HG03521 (cell line): ENCODE measurements around the gene SNX30.
"Not testable (repeated sequence)": the region's sequence is repeated elsewhere in the genome, so short reads cannot be mapped to it uniquely, and the experiment has no call there.

Experiments used
- ATAC-seq: cut with Tn5 transposase; IDR thresholded peaks from one replicate; pipeline ENCODE4 v1.9.1; 2021; ENCODE audit warnings: mild to moderate bottlenecking, moderate library complexity; ENCODE audit not compliant: unreplicated experiment

Gene SNX30, protein sequence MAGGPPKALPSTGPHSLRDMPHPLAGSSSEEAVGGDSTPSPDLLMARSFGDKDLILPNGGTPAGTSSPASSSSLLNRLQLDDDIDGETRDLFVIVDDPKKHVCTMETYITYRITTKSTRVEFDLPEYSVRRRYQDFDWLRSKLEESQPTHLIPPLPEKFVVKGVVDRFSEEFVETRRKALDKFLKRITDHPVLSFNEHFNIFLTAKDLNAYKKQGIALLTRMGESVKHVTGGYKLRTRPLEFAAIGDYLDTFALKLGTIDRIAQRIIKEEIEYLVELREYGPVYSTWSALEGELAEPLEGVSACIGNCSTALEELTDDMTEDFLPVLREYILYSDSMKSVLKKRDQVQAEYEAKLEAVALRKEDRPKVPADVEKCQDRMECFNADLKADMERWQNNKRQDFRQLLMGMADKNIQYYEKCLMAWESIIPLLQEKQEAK

DNA sequence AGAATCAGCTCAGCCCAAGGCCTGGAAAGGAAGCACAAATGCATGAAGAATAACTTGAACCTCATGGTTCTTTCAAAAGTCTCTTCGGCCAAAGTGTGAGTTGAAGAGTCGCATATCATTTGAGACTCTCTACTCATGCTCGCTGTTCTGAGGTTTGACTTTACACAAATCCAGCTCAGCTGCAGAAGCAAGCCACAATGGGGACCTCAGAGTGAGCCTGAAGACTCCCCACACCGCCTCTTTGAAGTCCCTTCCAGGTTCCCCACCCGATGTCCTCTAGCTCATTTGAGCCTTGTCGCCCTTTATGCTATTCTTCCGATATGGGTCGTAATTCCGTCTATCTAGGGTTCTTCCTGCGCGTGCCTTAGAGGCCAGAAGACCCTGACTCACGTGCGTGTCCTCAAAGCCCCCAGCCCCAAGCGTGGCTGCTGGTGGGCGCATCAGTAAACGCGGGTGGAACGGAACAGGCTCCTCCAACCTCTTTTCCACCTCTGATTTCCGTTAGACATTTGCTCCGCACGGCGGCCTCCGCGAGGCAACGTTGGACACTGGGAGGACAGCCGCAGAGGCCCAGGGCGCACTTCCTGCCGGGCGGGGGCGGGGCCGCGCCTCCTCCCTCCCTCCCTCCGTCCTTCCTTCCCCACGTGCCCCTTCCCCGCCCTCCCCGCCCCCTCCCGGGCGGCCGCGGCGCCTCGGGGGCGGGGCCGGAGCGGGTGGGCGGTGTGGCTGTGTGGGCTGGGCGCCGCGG is at the start of gene SNX30:
Gene SNX30 (plus strand): TSS at position 745 of the 748 bp plus-strand sequence. CDS start 242 bp downstream, outside the sequence.
- peak; percentile 79 for ATAC-seq

DNA sequence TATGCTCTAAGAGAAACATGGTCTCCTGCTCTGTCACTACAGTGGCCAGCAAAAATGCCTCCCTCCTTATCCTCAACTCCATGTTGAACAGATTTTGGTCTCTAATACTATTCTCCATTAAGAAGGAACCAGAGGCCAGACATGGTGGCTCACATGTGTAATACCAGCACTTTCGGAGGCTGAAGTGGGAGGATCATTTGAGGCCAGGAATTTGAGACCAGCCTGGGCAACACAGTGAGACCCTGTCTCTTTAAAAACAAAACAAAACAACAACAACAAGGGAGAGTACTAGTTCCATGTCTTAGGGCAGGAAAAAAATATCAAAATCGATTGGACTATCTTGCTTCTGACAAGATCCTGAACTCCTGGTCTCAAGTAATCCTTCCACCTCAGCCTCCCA is 47.3 kb upstream of the SNX30 start:
- no peak for ATAC-seq

DNA sequence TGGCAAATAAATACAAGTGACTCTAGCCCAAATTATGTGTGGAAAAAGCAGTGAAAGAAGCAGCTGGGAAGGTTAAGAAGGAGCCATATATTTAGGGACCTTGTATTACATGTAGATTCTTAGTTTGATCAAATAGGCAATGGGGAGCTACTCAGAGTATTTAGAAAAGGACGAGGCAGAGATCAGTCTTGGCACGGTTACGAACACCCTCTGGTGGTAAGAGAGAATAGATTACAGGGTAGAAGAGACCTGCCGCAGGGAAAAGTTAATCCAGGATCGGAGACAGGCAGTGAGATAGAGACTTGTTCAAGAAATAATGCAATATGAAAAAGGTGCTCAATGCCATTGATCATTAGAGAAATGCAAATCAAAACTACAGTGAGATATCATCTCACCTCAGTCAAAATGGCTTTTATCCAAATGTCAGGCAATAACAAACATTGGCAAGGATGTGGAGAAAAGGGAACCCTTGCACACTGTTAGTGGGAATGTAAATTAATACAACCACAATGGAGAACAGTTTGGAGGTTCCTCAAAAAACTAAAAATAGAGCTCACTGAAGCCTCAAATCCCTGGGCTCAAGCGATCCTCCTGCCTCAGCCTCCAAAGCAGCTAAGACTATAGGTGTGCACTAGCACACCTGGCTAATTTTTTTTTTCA is 44.7 kb upstream of the SNX30 start:
- no peak for ATAC-seq

DNA sequence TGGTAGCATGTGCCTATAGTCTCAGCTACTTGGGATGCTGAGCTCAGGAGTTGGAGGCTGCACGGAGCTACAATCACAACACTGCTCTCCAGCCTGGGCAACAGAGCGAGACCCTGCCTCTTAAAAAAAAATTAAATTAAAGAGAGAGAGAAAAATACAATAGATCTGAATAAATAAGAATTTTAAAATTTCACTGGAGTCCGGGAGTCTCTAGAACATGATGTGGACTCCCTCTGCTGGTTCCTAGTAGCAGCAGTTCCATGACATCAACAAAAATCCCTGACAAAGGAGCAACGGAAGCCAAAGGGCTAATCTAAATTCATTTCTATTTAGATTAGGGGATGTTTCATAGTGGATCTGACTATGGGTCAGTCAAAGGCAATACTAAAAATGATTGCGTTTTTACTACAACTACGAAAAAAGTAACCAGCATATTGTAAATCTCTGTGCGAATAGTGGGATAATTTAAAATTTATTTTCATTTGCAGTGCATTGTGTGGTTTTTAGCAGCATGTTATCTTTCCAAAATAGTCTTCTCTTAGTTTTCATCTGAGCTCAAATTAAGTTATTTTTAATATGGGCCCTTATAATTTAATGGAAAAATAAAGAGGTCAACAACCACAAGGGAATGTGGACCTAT is 39.4 kb upstream of the SNX30 start:
- ATAC-seq = no peak

DNA sequence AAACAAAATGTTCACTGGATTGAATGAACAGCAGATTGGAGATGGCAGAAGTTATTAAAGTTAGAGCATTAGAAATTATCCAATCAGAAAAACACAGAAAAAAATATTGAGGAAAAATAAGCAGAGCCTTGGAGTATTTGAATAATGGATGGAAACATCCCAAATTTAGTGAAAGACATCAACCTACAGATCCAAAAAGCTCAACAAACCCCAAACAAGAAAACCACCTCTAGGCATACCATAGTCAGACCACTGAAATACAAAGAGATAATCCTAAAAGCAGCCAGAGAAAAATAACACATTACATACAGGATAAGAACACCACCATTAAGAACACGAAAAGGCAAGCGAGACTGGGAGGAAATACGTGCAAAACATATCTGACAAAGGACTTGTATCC is 37.9 kb upstream of the SNX30 start:
- no peak for ATAC-seq

DNA sequence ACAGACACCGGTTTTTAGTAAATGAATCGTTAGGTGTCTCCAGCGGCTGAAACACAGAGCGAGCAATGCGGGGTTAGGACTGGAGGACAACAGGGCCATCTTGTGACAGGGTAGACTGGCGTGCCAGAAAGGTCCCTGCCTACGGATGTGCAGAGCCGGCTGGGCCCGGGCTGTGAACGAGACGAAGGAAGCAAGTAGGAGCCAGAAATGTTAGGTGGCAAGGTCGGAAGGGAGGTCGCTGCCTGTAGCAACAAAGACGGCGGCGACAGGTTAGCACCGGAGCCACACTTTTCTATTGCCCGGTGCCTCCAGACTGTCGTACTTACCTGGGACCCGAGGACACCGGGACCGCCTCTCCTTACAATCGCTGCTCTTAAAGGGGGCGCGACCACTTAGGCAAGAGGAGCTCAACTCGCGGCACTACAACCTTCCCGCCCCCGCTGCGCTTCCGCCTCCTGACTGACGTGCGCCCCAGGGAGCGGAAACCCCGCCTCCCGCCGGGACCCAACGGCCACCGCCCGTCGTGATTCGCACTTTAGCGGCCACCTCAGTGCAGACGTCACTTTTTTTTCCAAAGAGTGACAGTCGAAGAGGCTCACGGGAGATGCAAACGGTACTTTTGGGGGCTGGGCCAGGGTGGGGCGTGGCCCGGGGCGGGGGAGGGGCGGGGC is 32.8 kb upstream of the SNX30 start, which contains the start of gene INIP:
Gene INIP (minus strand): TSS at position 457 of the 671 bp plus-strand sequence. CDS start 1,632 bp downstream, outside the sequence.
- peak; percentile 97 for ATAC-seq

DNA sequence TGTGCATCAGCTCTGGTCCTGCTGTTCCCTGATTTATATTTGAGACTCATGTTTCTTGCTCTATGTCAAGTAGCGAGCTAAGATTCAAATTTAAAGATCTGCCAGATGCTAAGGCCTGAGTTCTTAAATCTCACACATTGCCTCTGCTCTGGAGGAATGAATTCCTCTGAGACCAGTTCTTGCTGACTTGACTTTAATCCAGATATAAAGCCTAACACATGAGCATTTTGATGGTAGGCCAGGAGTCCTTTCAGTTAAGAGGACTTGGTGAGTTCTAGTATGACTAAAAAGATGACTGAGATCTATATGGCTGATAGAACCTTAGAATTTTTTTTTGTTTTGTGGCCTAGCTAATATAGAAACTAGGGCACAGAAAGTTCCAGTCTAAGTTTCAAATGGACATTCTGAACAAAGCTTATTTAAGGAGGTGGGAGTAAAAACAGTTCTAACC is 31.3 kb upstream of the SNX30 start:
- no peak for ATAC-seq

DNA sequence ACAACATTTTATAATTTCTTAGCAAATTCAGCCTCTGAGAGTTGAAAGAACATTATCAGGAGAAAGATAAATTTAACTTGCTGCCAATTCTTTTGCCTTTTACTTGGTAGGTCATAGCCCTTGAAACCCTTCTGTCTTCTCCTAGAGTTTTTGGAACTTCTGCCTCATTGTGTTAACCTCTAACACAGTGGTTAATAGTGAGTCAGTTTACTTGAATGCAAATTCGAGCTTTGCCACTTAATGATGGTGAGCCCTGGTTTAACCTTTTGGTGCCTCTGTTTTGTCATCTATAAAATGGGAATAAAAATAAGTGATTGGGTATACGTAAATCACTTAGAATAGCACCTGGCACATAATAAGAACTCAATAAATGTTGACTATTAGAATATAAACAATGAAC is 30.9 kb upstream of the SNX30 start:
- ATAC-seq = no peak

DNA sequence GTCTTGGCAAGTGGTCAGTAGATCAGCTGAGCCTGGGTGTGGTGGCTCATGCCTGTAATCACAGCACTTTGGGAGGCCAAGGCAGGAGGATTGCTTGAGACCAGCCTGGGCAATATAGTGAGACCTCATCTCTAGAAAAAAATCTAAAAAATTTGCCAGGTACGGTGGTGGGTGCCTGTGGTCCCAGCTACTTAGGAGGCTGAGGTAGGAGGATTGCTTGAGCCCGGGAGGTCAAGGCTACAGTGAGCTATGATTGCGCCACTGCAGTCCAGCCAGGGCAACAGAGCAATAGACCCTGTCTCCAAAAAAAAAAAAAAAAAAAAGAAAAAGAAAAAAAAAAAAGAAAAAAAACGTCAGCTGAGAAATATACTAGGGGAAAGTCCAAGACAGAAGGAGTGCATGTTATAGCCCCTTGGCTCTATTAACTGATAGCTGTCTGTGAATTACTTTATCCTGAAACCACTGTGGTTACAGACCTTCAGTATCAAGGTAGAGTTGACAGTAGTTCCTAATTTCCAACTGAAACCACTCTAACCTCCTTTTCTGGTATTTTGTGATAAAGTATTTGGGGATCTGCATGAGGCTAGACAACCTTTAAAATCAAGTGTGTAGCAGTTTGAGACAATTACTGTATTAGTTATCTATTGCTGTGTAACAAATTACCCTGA is 30.3 kb upstream of the SNX30 start:
- no peak for ATAC-seq

DNA sequence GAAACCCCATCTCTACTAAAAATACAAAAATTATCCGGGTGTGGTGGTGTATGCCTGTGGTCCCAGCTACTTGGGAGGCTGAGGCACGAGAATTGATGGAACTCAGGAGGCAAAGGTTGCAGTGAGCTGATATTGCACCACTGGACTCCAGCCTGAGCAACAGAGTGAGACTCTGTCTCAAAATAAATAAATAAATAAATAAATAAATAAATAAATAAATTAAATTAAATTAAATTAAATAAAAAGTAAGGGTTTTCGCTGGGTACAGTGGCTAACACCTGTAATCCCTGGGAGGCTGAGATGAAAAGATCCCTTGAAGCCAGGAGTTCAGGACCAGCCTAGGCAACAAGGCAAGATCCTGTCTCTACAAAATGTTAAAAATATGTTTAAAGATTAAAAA is 27.8 kb upstream of the SNX30 start:
- not testable (repeated sequence) for ATAC-seq

DNA sequence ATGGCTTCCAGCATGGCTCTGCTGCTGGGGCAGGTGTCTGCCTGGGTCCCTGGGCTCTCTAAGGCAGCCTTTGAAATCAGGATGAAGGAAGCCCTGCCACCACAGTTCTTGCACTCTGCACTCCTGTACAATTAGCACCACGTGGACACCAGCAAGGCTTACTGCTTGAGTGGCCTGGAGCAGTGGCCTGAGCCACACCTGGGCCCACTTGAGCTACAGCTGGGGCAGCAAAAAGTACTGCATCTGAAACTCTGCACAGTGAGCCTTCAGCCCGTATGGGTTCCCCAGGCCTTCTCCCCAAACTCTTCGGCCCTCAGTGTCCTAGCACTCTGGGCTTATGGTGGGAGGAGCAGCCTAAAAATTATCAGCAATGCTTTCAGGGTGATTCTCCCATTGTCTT is 24.6 kb upstream of the SNX30 start:
- no peak for ATAC-seq

DNA sequence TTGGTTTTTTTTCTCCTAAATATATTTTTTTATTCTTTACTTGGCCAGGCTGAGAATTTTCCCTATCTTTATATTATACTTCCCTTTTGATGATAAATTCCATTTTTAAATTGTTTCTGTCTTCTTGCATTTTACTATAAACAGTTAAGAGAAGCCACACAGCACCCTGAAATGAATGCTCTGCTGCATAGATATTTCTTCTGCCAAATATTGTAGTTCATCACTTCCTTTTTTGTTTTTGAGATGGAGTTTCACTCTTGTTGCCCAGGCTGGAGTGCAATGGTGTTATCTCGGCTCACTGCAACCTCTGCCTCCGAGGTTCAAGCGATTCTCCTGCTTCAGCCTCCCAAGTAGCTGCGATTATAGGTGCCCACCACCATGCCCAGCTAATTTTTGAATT is 24.1 kb upstream of the SNX30 start:
- no peak for ATAC-seq

DNA sequence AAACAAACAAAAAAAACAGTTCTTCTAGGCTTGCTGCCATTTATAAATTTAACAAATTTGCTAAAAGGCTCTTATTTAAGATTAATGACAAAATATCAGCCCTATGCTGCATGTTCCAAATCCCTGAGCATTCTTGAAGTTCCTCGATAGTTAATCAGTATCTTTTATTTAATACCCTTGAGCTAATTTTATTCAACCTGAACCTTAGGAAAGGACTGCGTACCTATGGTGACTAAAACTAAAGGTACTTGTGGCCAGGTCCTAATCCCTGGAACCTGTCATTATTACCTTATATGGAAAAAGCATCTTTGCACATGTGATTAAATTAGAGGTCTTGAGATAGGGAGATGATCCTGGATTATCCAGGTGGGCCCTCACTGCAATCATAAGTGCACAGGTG is 22.2 kb upstream of the SNX30 start:
- no peak for ATAC-seq

DNA sequence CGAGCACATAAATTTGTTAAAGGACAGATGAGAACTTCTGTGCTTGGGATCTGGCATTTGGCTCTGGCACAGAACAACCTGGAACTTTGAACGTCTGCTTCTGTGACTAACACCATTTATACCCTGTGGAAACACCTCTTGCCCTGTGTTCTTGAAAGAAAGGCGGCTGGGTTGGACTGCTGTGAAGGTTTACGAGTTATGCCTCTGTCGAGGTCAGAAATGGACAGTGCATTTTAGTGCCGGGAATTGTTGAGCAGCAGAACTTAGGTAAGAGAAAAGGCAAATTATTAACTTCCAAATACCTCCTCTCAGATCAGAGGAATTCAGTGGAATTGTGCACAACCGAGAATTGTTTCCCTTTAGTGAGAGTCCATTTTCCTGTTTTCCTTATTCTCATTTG is 18.6 kb upstream of the SNX30 start:
- no peak for ATAC-seq

DNA sequence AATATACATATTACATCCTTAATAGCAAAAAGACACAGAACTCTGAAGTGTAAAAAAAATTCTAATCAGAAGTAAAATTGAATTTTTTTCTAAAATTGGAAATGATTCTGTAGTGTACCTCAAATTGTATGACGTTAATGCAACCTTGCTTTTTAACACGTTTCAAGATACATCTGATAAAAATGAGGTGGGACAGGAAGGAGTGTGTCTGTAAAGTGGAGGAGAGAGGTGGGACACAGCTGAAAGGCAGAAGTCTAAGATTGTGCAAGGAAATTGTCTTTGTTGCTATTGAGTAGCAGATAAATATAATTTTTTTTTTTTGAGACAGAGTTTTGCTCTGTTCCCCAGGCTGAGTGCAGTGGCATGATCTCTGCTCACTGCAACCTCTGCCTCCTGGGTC is 15.7 kb upstream of the SNX30 start:
- ATAC-seq = no peak

DNA sequence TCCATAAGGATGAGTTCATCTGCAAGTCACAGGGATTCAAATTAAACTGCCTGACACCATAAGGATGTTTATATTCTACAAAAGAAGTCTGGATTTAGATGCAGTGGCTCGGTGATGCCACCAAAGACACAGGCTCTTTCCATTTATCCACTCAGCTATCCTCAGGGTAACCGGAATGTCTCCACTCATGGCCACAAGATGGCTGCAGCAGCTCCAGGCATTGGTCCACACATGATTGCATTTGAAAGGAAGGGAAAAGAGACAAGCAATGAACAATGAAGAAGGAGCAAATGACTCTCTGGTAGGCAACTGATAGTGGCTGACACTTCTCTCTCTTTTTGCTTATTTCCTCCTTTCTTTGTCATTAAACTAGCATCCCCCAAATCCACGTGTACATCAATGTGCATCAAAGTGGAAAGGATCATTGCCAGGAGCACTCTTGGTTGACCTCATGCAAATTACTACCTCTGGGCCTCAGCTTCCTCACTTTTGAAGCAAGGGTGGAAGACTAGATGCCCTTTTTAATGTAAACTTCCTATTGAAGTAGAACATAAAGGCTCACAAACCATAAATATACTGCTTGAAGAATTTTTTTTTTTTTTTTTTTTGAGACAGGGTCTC is 7.2 kb upstream of the SNX30 start:
- no peak for ATAC-seq

DNA sequence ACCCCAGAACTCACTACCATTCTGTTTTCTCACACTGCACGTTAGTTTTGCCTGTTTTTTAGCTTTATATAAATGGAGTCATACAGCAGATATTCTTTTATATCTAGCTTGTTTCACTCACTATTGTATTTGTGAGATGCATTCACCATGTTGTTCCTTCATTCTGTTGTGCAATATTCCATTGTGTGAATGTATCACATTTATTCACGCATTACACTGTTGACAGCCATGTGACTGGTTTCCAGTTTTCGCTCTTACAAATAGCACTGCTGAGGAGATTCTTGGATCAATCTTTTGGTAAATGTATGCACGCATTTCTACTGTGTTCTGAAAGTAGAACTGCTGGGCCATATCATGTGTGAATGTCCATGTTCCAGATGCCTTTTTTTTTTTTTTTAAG is 6.4 kb upstream of the SNX30 start:
- ATAC-seq = no peak

DNA sequence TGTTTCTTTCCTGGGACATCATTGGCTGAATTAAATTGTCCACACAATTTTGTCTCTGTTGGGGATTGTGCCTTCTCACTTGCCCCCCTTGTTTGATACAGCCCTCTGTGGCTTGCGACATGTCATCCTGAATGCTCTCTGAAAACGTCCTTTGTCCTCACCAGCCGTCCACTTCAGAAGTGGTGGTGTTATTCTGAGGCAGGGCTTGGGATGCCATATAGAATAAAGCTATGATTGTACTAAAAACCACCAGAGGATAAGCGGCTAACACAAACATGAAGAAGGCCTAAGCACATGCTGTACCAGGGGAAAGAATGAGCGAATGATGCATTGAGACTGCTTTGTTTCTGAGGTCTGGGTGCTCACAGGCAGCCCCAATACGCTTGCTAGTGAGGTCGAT is 3.5 kb upstream of the SNX30 start:
- ATAC-seq = no peak

DNA sequence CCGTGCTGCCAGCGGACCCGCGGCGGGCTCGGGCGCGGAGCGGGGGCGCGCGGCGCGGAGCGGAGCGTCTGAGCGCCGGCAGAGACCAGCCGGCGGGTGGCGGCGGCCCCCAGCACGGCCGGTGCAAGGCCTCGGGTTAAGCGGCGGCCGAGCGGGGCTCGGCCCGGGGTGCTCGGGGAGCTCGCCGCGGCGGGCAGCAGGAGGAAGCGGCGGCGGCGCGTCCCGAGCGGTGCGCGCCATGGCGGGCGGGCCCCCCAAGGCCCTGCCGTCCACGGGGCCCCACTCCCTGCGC is 150 bp downstream of the SNX30 start:
- ATAC-seq = no peak
